ENCODE measurements around the gene POFUT2. TPM values are rescaled to one million over a fixed set of nuclear protein-coding genes. Genes with fewer than 3 reads are reported as not detected.

The POFUT2 gene
- total RNA-seq, 1 donor from 2014 or later = 62.5 TPM

DNA sequence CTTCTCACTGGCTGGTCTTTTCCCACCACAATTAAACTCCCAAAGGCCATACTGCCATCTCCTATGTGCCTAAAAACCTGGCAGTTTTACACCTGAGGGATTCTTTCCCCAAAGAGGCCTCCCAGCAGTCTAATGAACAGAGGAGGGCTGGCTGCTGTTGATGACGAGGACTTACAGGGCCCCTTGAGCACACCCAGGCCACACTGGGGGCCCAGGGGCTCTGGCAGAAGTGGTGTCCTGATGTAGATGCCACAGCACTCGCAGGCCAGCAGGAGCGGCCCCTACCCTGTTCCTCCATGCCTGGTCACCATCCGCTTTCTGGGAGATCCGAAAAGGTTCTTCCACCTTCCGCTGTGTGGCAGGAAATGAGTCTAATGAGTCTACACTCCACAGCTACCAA, 24.2 kb downstream of the POFUT2 start:
- Mint-ChIP-seq H3K4me1 (no peaks in the 10 kb centered on the region), H3K27ac (no peak overlapping the region), H3K36me3 (peaks cover 40% of the 10 kb centered on the region), H3K4me3 (no peak overlapping the region), H3K27me3 (ENCODE audit: low read depth) (no peaks in the 10 kb centered on the region), H3K9me3 (no peaks in the 10 kb centered on the region)
- no peak for DNase-seq (ENCODE audit: low spot score in 2 of 2, unreplicated experiment in 2 of 2)
- TF ChIP-seq, protein P1, sequence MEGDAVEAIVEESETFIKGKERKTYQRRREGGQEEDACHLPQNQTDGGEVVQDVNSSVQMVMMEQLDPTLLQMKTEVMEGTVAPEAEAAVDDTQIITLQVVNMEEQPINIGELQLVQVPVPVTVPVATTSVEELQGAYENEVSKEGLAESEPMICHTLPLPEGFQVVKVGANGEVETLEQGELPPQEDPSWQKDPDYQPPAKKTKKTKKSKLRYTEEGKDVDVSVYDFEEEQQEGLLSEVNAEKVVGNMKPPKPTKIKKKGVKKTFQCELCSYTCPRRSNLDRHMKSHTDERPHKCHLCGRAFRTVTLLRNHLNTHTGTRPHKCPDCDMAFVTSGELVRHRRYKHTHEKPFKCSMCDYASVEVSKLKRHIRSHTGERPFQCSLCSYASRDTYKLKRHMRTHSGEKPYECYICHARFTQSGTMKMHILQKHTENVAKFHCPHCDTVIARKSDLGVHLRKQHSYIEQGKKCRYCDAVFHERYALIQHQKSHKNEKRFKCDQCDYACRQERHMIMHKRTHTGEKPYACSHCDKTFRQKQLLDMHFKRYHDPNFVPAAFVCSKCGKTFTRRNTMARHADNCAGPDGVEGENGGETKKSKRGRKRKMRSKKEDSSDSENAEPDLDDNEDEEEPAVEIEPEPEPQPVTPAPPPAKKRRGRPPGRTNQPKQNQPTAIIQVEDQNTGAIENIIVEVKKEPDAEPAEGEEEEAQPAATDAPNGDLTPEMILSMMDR (IDR thresholded peaks at IDR 0.05; ENCODE audit: unreplicated experiment) = no peak

DNA sequence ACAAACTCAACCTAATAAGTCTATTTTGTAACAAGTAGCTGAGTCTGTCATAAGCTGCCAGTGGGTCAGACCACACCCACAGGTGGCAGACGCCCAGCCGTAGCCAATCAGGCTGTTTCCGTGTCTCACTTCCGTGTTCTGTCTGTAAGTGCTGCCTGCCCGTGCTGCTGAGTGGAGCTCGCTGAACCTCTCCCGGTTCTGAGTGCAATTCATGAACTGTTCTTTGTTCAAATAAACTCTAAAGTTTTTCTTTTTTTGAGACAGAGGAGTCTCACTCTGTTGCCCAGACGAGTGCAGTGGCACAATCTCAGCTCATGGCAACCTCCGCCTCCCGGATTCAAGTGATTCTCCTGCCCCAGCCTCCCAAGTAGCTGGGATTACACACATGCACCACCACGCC, 25.1 kb downstream of the POFUT2 start:
- DNase-seq (ENCODE audit: low spot score in 2 of 2, unreplicated experiment in 2 of 2) = no peak
- no peak overlapping the region for H3K4me3 Mint-ChIP-seq
- H3K36me3 Mint-ChIP-seq = peaks cover 35% of the 10 kb centered on the region
- H3K9me3 Mint-ChIP-seq = no peaks in the 10 kb centered on the region
- H3K4me1 Mint-ChIP-seq = no peaks in the 10 kb centered on the region
- H3K27ac Mint-ChIP-seq = no peak overlapping the region
- TF ChIP-seq, protein P1 (IDR thresholded peaks at IDR 0.05; ENCODE audit: unreplicated experiment) = no peak
- no peaks in the 10 kb centered on the region for H3K27me3 Mint-ChIP-seq (ENCODE audit: low read depth)

- Mint-ChIP-seq H3K9me3 (no peaks in the 10 kb centered on the region), H3K27ac (no peak overlapping the region), H3K4me1 (peaks cover 3% of the 10 kb centered on the region), H3K36me3 (peaks cover 30% of the 10 kb centered on the region), H3K27me3 (ENCODE audit: low read depth) (no peaks in the 10 kb centered on the region), H3K4me3 (no peak overlapping the region)
- TF ChIP-seq, protein P1 (IDR thresholded peaks at IDR 0.05; ENCODE audit: unreplicated experiment) = no peak
- DNase-seq (ENCODE audit: low spot score in 2 of 2, unreplicated experiment in 2 of 2) = no peak
Measured at GRCh38 chr21:45262041-45262581, 25.6 kb downstream of the POFUT2 start.

- peaks cover 7% of the 10 kb centered on the region for H3K4me1 Mint-ChIP-seq
- no peaks in the 10 kb centered on the region for H3K9me3 Mint-ChIP-seq
- H3K4me3 Mint-ChIP-seq = no peak overlapping the region
- peaks cover 24% of the 10 kb centered on the region for H3K36me3 Mint-ChIP-seq
- no peak overlapping the region for H3K27ac Mint-ChIP-seq
- TF ChIP-seq, protein P1 (IDR thresholded peaks at IDR 0.05; ENCODE audit: unreplicated experiment) = no peak
- no peak for DNase-seq (ENCODE audit: low spot score in 2 of 2, unreplicated experiment in 2 of 2)
- H3K27me3 Mint-ChIP-seq (ENCODE audit: low read depth) = no peaks in the 10 kb centered on the region
Measured at GRCh38 chr21:45261093-45261492, 26.6 kb downstream of the POFUT2 start.

GRCh38 chr21:45260191-45260825, 27.4 kb downstream of the POFUT2 start:
- Mint-ChIP-seq H3K27ac (no peak overlapping the region), H3K9me3 (no peaks in the 10 kb centered on the region), H3K27me3 (ENCODE audit: low read depth) (no peaks in the 10 kb centered on the region), H3K36me3 (peaks cover 16% of the 10 kb centered on the region), H3K4me1 (peaks cover 7% of the 10 kb centered on the region), H3K4me3 (no peak overlapping the region)
- TF ChIP-seq, protein P1 (IDR thresholded peaks at IDR 0.05; ENCODE audit: unreplicated experiment) = no peak
- DNase-seq (ENCODE audit: low spot score in 2 of 2, unreplicated experiment in 2 of 2) = no peak
